Esophagus squamous epithelium (tissue), 5 donors: ENCODE data around the gene TBC1D9. TPM values are rescaled to one million over a fixed set of nuclear protein-coding genes. Genes with fewer than 3 reads are reported as not detected.

Source experiments
- DNase-seq: peaks from one replicate; lab custom pipeline; 2025; lab: John Stamatoyannopoulos, UW
- H3K27ac ChIP-seq, 4 donors: fragments of 200-600 bp; sonication (generic); one replicate each; pipeline ENCODE4 v1.5.1; 2016 to 2019; ENCODE audit warnings: mild to moderate bottlenecking in 1 of 4
- H3K27me3 ChIP-seq, 4 donors: fragments of 200-600 bp; sonication (generic); 1 replicate in 3 of 4; 2 replicates in 1 of 4; pipeline versions ENCODE4 v1.5.1 to v1.6.0; 2017 to 2021; ENCODE audit warnings: antibody characterized with exemption in 1 of 4
- H3K36me3 ChIP-seq, 3 donors: fragments of 200-600 bp; sonication (generic); one replicate each; pipeline ENCODE4 v1.5.1; 2016 to 2019
- H3K4me1 ChIP-seq, 3 donors: fragments of 200-600 bp; sonication (generic); one replicate each; pipeline ENCODE4 v1.5.1; 2017 to 2019
- H3K4me3 ChIP-seq, 4 donors: fragments of 200-600 bp; sonication (generic); 1 replicate in 3 of 4; 2 replicates in 1 of 4; pipeline ENCODE4 v1.5.1; 2016 to 2019; ENCODE audit warnings: mild to moderate bottlenecking in 2 of 4, moderate library complexity in 1 of 4
- H3K9me3 ChIP-seq, 3 donors: fragments of 200-600 bp; sonication (generic); one replicate each; pipeline ENCODE4 v1.5.1; 2016 to 2019
- CTCF ChIP-seq, 6 experiments: fragments of 450-650 bp in 4 of 6; fragments of 200-600 bp in 2 of 6; sonication (generic) in 2 of 6; IDR thresholded peaks; one replicate each; pipeline ENCODE4 v1.5.1; 2016 to 2019; ENCODE audit warnings: antibody characterized with exemption in 6 of 6, mild to moderate bottlenecking in 4 of 6, moderate library complexity in 4 of 6
- POLR2A ChIP-seq, 4 donors: fragments of 450-650 bp; IDR thresholded peaks; one replicate each; pipeline ENCODE4 v1.6.1; 2017; ENCODE audit warnings: antibody characterized with exemption in 4 of 4, mild to moderate bottlenecking in 4 of 4, moderate library complexity in 3 of 4
- WGBS, 2 donors: methylation state at CpG; one replicate each; pipeline ENCODE4 v1.1.5; 2018; 5-methylcytosine and 5-hydroxymethylcytosine counted together
- intact Hi-C: fragments of 100-400 bp; cut with DNase I; formaldehyde crosslinking; loops from one replicate; pipeline ENCODE4 v1.15.0; 2022
- total RNA-seq, 4 donors: library from RNA; depleted of rRNA; stranded (reverse); fragments of >200 nt; gene quantifications; one replicate each; pipeline ENCODE4 v1.1.0, GENCODE V29; 2016
- donor health status: DM: yes; HTN: yes; CAD: no.

TBC1D9 gene
- total RNA-seq, 4 donors from 2014 or later: 8.6 to 21.0 (median 11.5) TPM

DNA sequence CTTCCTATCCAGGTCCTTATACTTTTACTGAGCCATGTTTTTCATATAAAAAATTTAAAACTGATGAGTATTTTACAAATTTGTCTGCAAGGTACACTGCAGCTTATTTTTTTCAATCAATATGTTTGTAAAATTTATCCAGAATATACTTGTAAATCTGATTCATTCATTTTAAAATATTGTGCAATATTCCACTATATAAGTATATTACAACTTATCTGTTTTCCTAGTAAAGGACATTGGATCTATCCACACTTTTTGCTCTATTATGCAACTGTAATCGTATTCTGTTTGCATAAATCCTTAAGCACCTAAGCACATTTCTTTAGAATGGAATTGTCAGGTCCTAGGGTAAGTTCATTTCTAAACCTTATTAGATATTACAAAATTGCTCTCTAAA is 49.5 kb downstream of the TBC1D9 start:
- Histone ChIP-seq H3K27ac (no peak overlapping the region), H3K27me3 (no peaks in the 10 kb centered on the region), H3K4me1 (peaks cover 0 to 45% (median 12%) of the 10 kb centered on the region in 3 donors), H3K4me3 (no peak overlapping the region), H3K9me3 (no peaks in the 10 kb centered on the region), H3K36me3 (no peaks in the 10 kb centered on the region)
- intact Hi-C loops: no loop called here
- TF ChIP-seq CTCF (IDR thresholded peaks at IDR 0.05): no peak
- TF ChIP-seq POLR2A (IDR thresholded peaks at IDR 0.05): no peak
- WGBS, 2 donors: 61 to 83% methylated on average over 1 of the region's 1 CpG
- DNase-seq: no peak

- Histone ChIP-seq H3K27ac (no peak overlapping the region), H3K9me3 (no peaks in the 10 kb centered on the region), H3K4me1 (peaks cover 0 to 49% (median 14%) of the 10 kb centered on the region in 3 donors), H3K36me3 (peaks cover 0 to 1% (median 0%) of the 10 kb centered on the region in 3 donors), H3K27me3 (no peaks in the 10 kb centered on the region), H3K4me3 (no peak overlapping the region)
- DNase-seq: no peak
- intact Hi-C loops: no loop called here
- TF ChIP-seq POLR2A (IDR thresholded peaks at IDR 0.05): no peak
- no peak for TF ChIP-seq CTCF (IDR thresholded peaks at IDR 0.05)
- 57 to 79% methylated on average over 2 of the region's 2 CpGs for WGBS, 2 donors
These were observed 49.9 kb downstream of the TBC1D9 start for GRCh38 chr4:140706276-140706625.

DNA sequence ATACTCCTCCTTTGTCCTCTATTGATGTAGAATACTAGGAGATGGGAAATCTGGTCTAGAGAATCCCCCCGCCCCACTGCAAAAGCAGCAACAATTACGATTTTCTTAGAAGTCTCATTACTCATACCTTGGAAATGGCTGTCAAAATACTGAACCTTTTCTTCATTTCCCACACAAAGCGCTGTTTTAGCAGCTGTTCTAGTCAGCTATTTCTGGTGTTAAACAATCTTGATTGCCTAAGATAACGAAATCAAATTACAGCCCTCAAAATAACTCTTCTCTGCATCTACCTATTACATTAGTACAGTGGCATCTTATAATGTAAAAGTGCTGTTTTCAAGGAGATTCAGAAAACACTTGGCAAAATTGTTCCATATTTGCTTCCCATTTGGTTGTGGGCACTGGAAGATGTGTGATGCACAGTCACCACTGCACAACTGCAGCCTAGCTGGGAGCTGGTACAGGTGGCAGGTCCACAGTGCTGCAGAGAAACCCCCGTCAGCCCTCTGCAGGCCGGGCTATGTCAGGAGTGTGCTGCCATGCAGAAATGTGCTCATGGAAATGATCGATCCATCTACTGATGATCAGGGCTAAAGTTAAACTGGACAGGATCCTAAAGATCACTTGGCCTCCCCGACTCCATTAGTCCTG is 50.4 kb downstream of the TBC1D9 start:
- Histone ChIP-seq H3K4me3 (no peak overlapping the region), H3K4me1 (peaks cover 0 to 50% (median 14%) of the 10 kb centered on the region in 3 donors), H3K27ac (no peak overlapping the region), H3K27me3 (no peaks in the 10 kb centered on the region), H3K36me3 (peaks cover 0 to 6% (median 0%) of the 10 kb centered on the region in 3 donors), H3K9me3 (no peaks in the 10 kb centered on the region)
- TF ChIP-seq POLR2A (IDR thresholded peaks at IDR 0.05) (no peak), CTCF (IDR thresholded peaks at IDR 0.05) (no peak)
- intact Hi-C loops: no loop called here
- WGBS, 2 donors: 79 to 84% methylated on average over 6 to 7 of the region's 8 CpGs
- no peak for DNase-seq

GRCh38 chr4:140704964-140705363 is 51.2 kb downstream of the TBC1D9 start:
- Histone ChIP-seq H3K36me3 (peaks cover 0 to 12% (median 0%) of the 10 kb centered on the region in 3 donors), H3K4me3 (no peak overlapping the region), H3K4me1 (peaks cover 0 to 46% (median 14%) of the 10 kb centered on the region in 3 donors), H3K27ac (no peak overlapping the region), H3K27me3 (no peaks in the 10 kb centered on the region), H3K9me3 (no peaks in the 10 kb centered on the region)
- intact Hi-C loops: no loop called here
- DNase-seq: no peak
- TF ChIP-seq POLR2A (IDR thresholded peaks at IDR 0.05) (no peak), CTCF (IDR thresholded peaks at IDR 0.05) (no peak)
- 77 to 82% methylated on average over 2 of the region's 2 CpGs for WGBS, 2 donors

DNA sequence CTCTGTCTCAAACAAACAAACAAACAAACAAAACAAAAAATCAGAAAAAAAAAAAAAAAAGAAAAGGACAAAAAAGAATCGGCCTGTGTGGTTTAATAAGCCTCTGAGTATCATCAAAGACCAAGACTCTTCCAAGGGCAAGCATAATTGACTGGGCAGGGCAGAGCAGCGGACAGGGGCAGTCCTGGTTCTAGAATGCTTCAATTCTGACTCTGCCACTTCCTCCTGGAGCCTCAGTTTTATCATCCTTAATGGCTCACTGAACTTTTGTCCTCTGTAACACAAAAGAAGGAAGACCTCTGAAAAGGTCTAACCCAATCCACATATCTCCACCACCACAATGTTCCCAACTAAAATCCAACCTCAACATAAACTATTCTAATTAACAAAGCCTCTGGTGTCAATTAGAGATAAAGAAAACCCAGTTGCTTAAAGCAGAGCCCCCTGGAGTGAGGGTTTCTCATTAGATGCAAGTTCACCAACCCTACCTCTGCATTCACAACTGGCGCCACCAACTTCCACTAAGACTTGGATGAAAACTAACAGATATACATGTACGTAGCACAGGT is 51.7 kb downstream of the TBC1D9 start:
- Histone ChIP-seq H3K4me1 (peaks cover 0 to 46% (median 14%) of the 10 kb centered on the region in 3 donors), H3K9me3 (no peaks in the 10 kb centered on the region), H3K27me3 (no peaks in the 10 kb centered on the region), H3K4me3 (no peak overlapping the region), H3K36me3 (peaks cover 0 to 12% (median 0%) of the 10 kb centered on the region in 3 donors), H3K27ac (no peak overlapping the region)
- DNase-seq: no peak
- TF ChIP-seq CTCF (IDR thresholded peaks at IDR 0.05) (no peak), POLR2A (IDR thresholded peaks at IDR 0.05) (no peak)
- intact Hi-C loops: no loop called here
- WGBS, 2 donors: 94% methylated on average over 4 of the region's 4 CpGs
